Neural progenitor cell (in vitro differentiated cells): ENCODE results near the gene PPARA. TPM values are rescaled to one million over a fixed set of nuclear protein-coding genes. Genes with fewer than 3 reads are reported as not detected.

Experiments used
- DNase-seq: peaks from one replicate; pipeline ENCODE4 v3.0.0-alpha.2; 2016; ENCODE audit warnings: low spot score
- H2AFZ ChIP-seq: fragments of 200-600 bp; sonication (generic); replicated peaks from 2 replicates; pipeline ENCODE4 v1.6.1; 2016; ENCODE audit warnings: antibody characterized with exemption
- H3F3A ChIP-seq: fragments of 200-600 bp; sonication (generic); 2 replicates; pipeline ENCODE4 v1.6.1; 2016; ENCODE audit warnings: antibody characterized with exemption, low read depth
- H3K27ac ChIP-seq: fragments of 200-600 bp; sonication (generic); 2 replicates; pipeline ENCODE4 v1.5.1; 2016; ENCODE audit warnings: mild to moderate bottlenecking
- H3K27me3 ChIP-seq: fragments of 200-600 bp; sonication (generic); 2 replicates; pipeline ENCODE4 v1.6.1; 2016; ENCODE audit warnings: mild to moderate bottlenecking, moderate library complexity
- H3K36me3 ChIP-seq: fragments of 200-600 bp; sonication (generic); 2 replicates; pipeline ENCODE4 v1.5.1; 2016
- H3K4me1 ChIP-seq: fragments of 200-600 bp; sonication (generic); 2 replicates; pipeline ENCODE4 v1.6.1; 2016; ENCODE audit warnings: mixed run types
- H3K4me2 ChIP-seq: fragments of 200-600 bp; sonication (generic); 2 replicates; pipeline ENCODE4 v1.6.1; 2016
- H3K4me3 ChIP-seq: fragments of 200-600 bp; sonication (generic); 2 replicates; pipeline ENCODE4 v1.5.1; 2016
- H3K79me2 ChIP-seq: fragments of 200-600 bp; sonication (generic); 2 replicates; pipeline ENCODE4 v1.6.1; 2016; ENCODE audit warnings: low read depth
- H3K9ac ChIP-seq: fragments of 200-600 bp; sonication (generic); 2 replicates; pipeline ENCODE4 v1.6.1; 2016
- H3K9me3 ChIP-seq: fragments of 200-600 bp; sonication (generic); 2 replicates; pipeline ENCODE4 v1.5.1; 2016; ENCODE audit warnings: low read depth
- H4K20me1 ChIP-seq: fragments of 200-600 bp; sonication (generic); 2 replicates; pipeline ENCODE4 v1.6.1; 2016; ENCODE audit warnings: low read depth
- H3K27ac Mint-ChIP-seq: 3 replicates; pipeline ENCODE4 v1.8.0; 2021; ENCODE audit warnings: mixed read lengths
- H3K27me3 Mint-ChIP-seq: 2 replicates; pipeline ENCODE4 v1.8.0; 2022; ENCODE audit warnings: low read depth, mild to moderate bottlenecking, inconsistent platforms, moderate library complexity, mixed read lengths; ENCODE audit not compliant: insufficient read depth
- H3K36me3 Mint-ChIP-seq: 3 replicates; pipeline ENCODE4 v1.8.0; 2021; ENCODE audit warnings: mixed read lengths
- H3K4me1 Mint-ChIP-seq: 3 replicates; pipeline ENCODE4 v1.8.0; 2021; ENCODE audit warnings: mixed read lengths
- H3K4me3 Mint-ChIP-seq: 3 replicates; pipeline ENCODE4 v1.8.0; 2021; ENCODE audit warnings: mild to moderate bottlenecking, moderate library complexity, mixed read lengths
- H3K9me3 Mint-ChIP-seq: 3 replicates; pipeline ENCODE4 v1.8.0; 2020; ENCODE audit warnings: mixed read lengths
- CTCF ChIP-seq: fragments of 200-600 bp; sonication (generic); IDR thresholded peaks from 2 replicates; pipeline ENCODE4 v1.5.1; 2017; ENCODE audit warnings: antibody characterized with exemption, mild to moderate bottlenecking
- EZH2 ChIP-seq: fragments of 200-600 bp; sonication (generic); IDR thresholded peaks from 2 replicates; pipeline ENCODE4 v1.6.1; 2017; ENCODE audit warnings: antibody characterized with exemption, mild to moderate bottlenecking, moderate library complexity
- EZH2phosphoT487 ChIP-seq: fragments of 200-600 bp; sonication (generic); IDR thresholded peaks from 2 replicates; pipeline ENCODE4 v1.6.1; 2017; ENCODE audit warnings: antibody characterized with exemption
- total RNA-seq: library from RNA; depleted of rRNA; stranded (reverse); fragments of >200 nt; gene quantifications from 2 replicates; pipeline ENCODE4 v1.2.3, GENCODE V29; 2015; ENCODE audit warnings: low replicate concordance

Gene PPARA
- total RNA-seq, 1 donor from 2014 or later, result 5.2 TPM

- Histone ChIP-seq H3K27me3 (peaks cover 49% of the 10 kb centered on the region), H3K9ac (no peak within 1 kb of the TSS), H3K79me2 (no peaks in the 10 kb centered on the region), H3K9me3 (no peaks in the 10 kb centered on the region), H2AFZ (peak within 1 kb of the TSS; percentile 97), H3F3A (no peaks in the 10 kb centered on the region), H3K4me1 (no peaks in the 10 kb centered on the region), H3K27ac (no peak within 1 kb of the TSS), H3K4me2 (peak within 1 kb of the TSS; percentile 90), H4K20me1 (no peaks in the 10 kb centered on the region), H3K4me3 (peak within 1 kb of the TSS; percentile 77), H3K36me3 (no peaks in the 10 kb centered on the region)
- TF ChIP-seq CTCF (no peak), EZH2 (no peak), EZH2phosphoT487 (no peak)
- peaks cover 7% of the 10 kb centered on the region for H3K36me3 Mint-ChIP-seq
- peaks cover 22% of the 10 kb centered on the region for H3K27me3 Mint-ChIP-seq
- H3K27ac Mint-ChIP-seq, result no peak within 1 kb of the TSS
- peak; percentile 79 for DNase-seq
- H3K9me3 Mint-ChIP-seq, result peaks cover 29% of the 10 kb centered on the region
- H3K4me3 Mint-ChIP-seq, result peak within 1 kb of the TSS; percentile 91
- H3K4me1 Mint-ChIP-seq, result peaks cover 17% of the 10 kb centered on the region
Observed at GRCh38 chr22:46267431-46268279, 117.3 kb downstream of the PPARA start, which contains the start of gene TTC38. TSS of gene TTC38 (plus strand) at chr22:46268008. CDS start at chr22:46268040, 32 bp downstream.

DNA sequence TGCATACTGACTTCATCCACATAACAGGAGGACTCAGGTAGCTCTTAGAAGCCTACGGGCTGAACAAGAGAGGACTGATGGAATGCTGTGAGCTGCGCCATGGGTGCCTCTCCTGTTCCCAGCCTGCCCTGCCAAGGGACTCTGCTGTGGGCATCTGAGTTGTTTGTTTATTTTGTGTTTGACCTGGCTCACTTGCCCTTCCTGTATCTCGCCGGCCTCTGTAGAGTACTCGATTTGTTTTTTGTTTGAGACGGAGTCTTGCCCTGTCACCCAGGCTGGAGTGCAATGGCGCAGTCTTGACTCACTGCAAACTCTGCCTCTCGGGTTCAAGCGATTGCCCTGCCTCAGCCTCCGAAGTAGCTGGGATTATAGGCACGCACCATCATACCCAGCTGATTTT, 119.2 kb downstream of the PPARA start:
- Mint-ChIP-seq H3K4me1 (peaks cover 17% of the 10 kb centered on the region), H3K27me3 (peaks cover 8% of the 10 kb centered on the region), H3K27ac (peak overlapping the region; percentile 89), H3K36me3 (peaks cover 3% of the 10 kb centered on the region), H3K9me3 (peaks cover 15% of the 10 kb centered on the region), H3K4me3 (peak overlapping the region; percentile 91)
- no peaks in the 10 kb centered on the region for H3K36me3 ChIP-seq
- no peaks in the 10 kb centered on the region for H4K20me1 ChIP-seq
- no peak overlapping the region for H3K9ac ChIP-seq
- no peak overlapping the region for H2AFZ ChIP-seq
- no peaks in the 10 kb centered on the region for H3F3A ChIP-seq
- no peak overlapping the region for H3K4me3 ChIP-seq
- H3K9me3 ChIP-seq, result no peaks in the 10 kb centered on the region
- DNase-seq, result no peak
- TF ChIP-seq EZH2phosphoT487, result no peak
- no peak for TF ChIP-seq EZH2
- no peak for TF ChIP-seq CTCF
- H3K4me1 ChIP-seq, result no peaks in the 10 kb centered on the region
- H3K27me3 ChIP-seq, result peaks cover 30% of the 10 kb centered on the region
- no peak overlapping the region for H3K4me2 ChIP-seq
- no peaks in the 10 kb centered on the region for H3K79me2 ChIP-seq
- H3K27ac ChIP-seq, result no peak overlapping the region

DNA sequence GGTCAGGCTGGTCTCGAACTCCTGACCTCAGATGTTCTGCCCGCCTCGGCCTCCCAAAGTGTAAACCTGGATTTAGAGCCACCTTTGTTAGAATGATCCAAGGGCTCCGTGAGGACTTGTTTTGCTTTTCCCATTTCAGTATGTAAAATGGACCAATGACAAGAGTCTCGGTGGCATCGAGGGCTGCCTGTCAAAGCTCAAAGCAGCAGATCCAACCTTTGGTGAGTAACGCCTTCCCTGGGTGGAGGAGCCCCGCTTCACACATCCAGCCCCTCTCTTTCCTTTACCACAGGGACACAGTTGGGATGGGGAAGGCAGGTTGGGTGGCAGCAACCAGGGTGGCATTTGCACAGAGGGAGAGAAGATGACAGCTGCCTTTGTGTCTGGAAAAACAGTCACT, 121.9 kb downstream of the PPARA start:
- Histone ChIP-seq H3K4me3 (no peak overlapping the region), H3K27me3 (peaks cover 4% of the 10 kb centered on the region), H3K4me2 (no peak overlapping the region), H3K9me3 (no peaks in the 10 kb centered on the region), H3K27ac (no peak overlapping the region), H3K79me2 (no peaks in the 10 kb centered on the region), H3F3A (no peaks in the 10 kb centered on the region), H3K9ac (no peak overlapping the region), H3K36me3 (no peaks in the 10 kb centered on the region), H2AFZ (no peak overlapping the region), H4K20me1 (no peaks in the 10 kb centered on the region), H3K4me1 (no peaks in the 10 kb centered on the region)
- peaks cover 14% of the 10 kb centered on the region for H3K4me1 Mint-ChIP-seq
- H3K4me3 Mint-ChIP-seq, result no peak overlapping the region
- TF ChIP-seq CTCF, result no peak
- no peak for DNase-seq
- H3K36me3 Mint-ChIP-seq, result peaks cover 20% of the 10 kb centered on the region
- H3K9me3 Mint-ChIP-seq, result no peaks in the 10 kb centered on the region
- no peak overlapping the region for H3K27ac Mint-ChIP-seq
- no peaks in the 10 kb centered on the region for H3K27me3 Mint-ChIP-seq
